HG02885 (cell line): Measurements from ENCODE around the gene NDUFS1.
A peak's percentile ranks its signal among the peaks of the same experiment; 100 is the strongest.
"Not testable (repeated sequence)": the region's sequence is repeated elsewhere in the genome, so short reads cannot be mapped to it uniquely, and the experiment has no call there.

Experiments used
- ATAC-seq: cut with Tn5 transposase; IDR thresholded peaks from one replicate; pipeline ENCODE4 v1.9.1; 2021; ENCODE audit warnings: mild to moderate bottlenecking; ENCODE audit not compliant: unreplicated experiment, poor library complexity

NDUFS1 gene

GRCh38 chr2:206159346-206160124 is at the start of gene NDUFS1, which contains the start of gene EEF1B2:
TSS of gene NDUFS1 (minus strand) at chr2:206159444. CDS start at chr2:206153678, 5,766 bp downstream.
TSS of gene EEF1B2 (plus strand) at chr2:206159895. CDS start at chr2:206159980, 85 bp downstream.
- peak; percentile 92 for ATAC-seq

GRCh38 chr2:206208900-206209299 is 49.7 kb upstream of the NDUFS1 start:
- no peak for ATAC-seq

GRCh38 chr2:206207316-206207715 is 48.1 kb upstream of the NDUFS1 start:
- ATAC-seq, result not testable (repeated sequence)

DNA sequence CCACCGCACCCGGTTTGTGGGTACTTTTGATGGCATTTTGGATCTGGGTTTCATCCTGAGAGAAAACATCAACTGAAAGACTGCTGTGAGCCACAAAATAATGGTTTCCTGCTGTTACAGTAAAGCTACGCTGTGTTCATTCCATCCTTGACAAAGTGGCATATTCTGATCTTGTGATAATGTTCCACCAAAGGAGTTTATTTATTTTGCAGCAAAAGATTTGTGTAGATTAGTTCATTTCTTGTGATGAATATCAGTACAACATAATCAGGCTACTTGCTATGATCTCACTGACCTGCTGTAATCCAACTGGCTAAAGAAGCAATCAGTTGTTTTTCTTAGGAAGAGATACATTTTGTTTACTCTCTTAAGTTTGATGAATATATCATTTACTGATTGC is 45.5 kb upstream of the NDUFS1 start:
- ATAC-seq, result no peak

GRCh38 chr2:206203331-206203730 is 44.1 kb upstream of the NDUFS1 start:
- ATAC-seq, result no peak

DNA sequence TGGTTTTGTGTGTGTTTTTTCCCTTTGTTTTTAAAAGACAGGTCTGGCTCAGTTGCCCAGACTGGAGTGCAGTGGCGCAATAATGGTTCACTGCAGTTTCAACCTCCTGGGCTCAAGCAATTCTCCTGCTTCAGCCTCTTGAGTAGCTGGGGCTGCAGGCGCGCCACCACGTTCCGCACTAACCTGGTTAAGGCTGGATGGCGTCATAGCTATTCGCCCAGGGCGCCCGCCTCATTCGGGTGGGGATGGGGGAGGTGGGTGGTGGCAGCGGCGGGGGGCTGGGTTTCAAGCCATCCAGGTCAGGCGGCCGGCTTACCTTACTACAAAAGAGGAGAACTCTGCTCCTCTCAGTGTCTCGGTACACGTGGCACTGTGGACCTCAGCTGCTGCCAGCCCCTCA is 43.2 kb upstream of the NDUFS1 start:
- ATAC-seq, result no peak

DNA sequence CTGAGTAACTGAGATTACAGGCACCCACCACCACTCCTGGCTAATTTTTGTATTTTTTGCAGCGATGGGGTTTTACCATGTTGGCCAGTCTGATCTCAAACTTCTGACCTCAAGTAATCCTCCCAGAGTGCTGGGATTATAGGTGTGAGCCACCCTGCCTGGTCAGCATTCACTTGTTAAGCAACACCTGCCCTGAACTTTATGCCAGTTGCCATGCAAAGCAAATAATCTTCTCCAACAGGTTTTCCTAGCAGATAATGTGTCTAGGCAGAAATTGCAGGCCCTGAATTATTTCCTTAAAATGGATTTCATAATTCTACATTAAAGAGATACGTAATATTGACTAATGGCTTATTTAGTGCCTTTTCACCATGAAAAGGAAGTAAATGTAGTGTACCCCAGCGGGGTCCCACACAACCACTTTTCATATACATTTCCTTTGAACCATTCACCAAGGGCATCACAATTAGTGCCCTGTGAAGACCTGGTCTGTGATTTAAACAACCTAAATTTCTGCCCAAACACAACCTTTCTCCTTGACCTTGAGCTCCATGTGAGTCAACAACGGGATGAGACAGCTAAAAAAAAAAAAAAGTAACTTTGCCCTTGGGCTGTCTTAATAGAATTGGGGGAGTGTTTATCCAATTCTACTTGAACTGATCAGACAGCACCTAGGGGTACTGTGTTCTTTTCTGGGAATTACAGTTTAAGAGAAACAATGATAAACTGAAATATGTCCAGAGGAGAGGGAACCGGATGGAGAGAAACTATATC is 42.0 kb upstream of the NDUFS1 start:
- ATAC-seq, result no peak

GRCh38 chr2:206198677-206199076 is 39.4 kb upstream of the NDUFS1 start:
- no peak for ATAC-seq

- no peak for ATAC-seq
These were observed 34.6 kb upstream of the NDUFS1 start for GRCh38 chr2:206193671-206194357.

DNA sequence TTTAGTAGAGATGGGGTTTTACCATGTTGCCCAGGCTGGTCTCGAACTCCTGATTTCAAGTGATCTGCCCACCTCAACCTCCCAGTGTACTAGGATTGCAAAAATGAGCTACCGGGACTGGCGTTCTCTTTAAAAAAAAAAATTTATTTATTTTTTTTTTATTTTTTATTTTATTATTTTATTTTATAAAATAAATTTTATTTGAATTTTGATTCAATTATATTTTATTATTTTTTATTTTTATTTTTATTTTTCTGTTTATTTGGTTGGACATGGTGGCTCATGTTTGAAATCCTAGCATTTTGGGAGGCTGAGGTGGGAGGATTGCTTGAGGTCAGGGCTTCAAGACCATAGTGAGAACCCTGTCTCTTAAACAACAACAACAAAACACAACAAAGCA is 32.9 kb upstream of the NDUFS1 start:
- ATAC-seq, result no peak

- ATAC-seq, result no peak
These were observed 31.4 kb upstream of the NDUFS1 start for GRCh38 chr2:206190689-206191088.

GRCh38 chr2:206190111-206190510 is 30.9 kb upstream of the NDUFS1 start:
- no peak for ATAC-seq

DNA sequence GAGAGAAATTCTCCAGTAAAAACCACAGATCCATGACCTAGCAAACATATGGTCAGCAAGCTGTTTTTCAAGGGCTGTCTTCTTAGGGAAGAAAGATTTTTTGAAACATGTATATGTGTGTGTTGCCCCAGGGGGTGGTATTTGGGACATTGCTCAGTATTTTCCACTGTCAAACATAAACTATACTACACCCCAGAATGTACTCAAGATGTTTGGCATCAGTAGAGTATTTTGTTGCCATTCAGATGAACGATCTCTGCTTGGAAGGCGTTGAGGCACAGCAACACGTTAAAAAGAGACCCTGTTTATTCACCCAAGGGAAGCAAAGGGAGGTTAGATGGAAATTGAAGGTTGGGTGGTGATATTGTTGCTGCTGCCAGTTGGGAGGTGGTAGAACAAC is 30.4 kb upstream of the NDUFS1 start:
- ATAC-seq, result no peak

DNA sequence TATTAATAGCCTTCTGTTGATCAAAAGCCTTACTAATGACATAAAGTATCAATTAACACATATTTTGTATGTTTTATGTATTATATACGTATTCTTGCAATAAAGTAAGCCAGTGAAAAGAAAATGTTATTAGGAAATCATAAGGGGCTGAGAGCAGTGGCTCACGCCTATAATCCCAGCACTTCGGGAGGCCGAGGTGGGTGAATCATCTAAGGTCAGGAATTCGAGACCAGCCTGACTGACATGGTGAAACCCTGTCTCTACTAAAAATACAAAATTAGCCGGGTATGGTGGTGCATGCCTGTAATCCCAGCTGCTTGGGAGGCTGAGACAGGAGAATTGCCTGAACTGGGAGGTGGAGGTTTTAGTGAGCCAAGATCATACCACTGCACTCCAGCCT is 22.3 kb upstream of the NDUFS1 start:
- not testable (repeated sequence) for ATAC-seq

DNA sequence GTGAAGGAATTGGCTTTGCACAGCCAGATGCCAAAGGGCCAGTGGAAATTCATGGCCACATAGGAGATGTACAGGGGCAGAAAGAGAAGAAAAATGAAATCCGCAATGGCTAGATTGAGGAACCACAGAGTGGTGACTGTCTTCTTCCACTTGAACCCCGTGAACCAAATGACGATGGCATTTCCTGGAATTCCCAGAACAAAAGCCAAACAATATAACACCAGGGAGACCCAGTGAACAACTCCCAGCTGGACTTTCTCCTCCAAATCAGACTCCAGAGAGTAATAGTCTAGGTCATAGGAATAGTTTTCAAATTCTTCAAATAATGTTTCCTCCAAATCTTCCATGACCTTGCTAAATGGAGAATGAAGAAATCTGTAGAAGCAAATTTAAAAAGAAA is 17.7 kb upstream of the NDUFS1 start:
- ATAC-seq, result no peak

GRCh38 chr2:206176121-206176520 is 16.9 kb upstream of the NDUFS1 start:
- ATAC-seq, result no peak

GRCh38 chr2:206173147-206173546 is 13.9 kb upstream of the NDUFS1 start:
- ATAC-seq, result no peak

- not testable (repeated sequence) for ATAC-seq
These were observed 12.6 kb upstream of the NDUFS1 start for GRCh38 chr2:206171624-206172397.

DNA sequence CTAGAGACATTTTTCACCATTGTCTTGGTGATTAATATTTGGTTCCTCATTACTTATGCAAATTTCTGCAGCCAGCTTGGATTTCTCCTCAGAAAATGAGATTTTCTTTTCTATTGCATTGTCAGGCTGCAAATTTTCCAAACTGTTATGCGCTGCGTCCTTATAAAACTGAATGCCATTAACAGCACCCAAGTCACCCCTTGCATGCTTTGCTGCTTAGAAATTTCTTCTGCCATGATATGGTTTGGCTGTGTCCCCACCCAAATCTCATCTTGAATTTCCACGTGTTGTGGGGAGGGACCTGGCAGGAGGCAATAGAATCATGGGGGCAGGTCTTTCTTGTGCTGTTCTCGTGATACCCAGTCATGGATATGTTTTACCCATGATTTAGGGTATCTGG is 9.0 kb upstream of the NDUFS1 start:
- ATAC-seq, result not testable (repeated sequence)

DNA sequence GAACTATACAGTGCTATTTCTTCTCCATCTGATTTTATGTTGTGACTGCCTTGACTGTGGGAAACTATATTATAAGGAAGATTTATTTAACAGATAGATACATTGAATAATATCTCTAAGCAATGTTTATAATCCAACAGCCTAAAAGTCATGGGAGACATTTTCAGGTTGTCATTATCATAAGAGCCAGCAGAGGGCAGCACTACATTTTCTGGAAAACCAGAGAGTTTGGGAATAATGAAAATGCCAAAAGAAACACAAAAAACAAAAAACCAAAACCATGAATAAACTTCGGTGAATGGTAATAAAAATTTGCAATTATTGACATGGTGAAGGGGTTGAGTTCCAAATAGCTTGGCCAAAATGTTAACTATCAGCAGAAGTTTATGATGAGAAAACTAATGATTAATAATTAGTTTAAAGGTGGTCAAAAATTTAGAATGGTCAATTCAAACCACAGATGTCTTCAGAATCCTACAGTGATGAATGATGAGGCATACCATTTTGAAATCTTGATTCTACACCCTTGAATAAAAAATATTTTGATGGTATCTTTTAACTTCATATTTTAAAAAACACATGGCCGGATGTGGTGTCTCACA is 5.1 kb upstream of the NDUFS1 start:
- ATAC-seq, result no peak
